Breast epithelium (tissue), 4 donors: ENCODE results near the gene USP3. TPM values are rescaled to one million over a fixed set of nuclear protein-coding genes. Genes with fewer than 3 reads are reported as not detected.

Experiments used
- DNase-seq, 2 donors: peaks; one replicate each; pipeline ENCODE4 v3.0.0-alpha.2; 2019; ENCODE audit warnings: low spot score in 2 of 2
- H3K27ac ChIP-seq, 2 donors: fragments of 200-600 bp; sonication (generic) in 1 of 2; one replicate each; pipeline ENCODE4 v1.5.1; 2016 to 2019; ENCODE audit warnings: mild to moderate bottlenecking in 1 of 2
- H3K27me3 ChIP-seq, 2 donors: fragments of 200-600 bp; sonication (generic) in 1 of 2; one replicate each; pipeline versions ENCODE4 v1.5.1 to v1.6.0; 2017 to 2019; ENCODE audit warnings: control low read depth in 1 of 2, mild to moderate bottlenecking in 1 of 2
- H3K36me3 ChIP-seq: fragments of 200-600 bp; one replicate; pipeline ENCODE4 v1.5.1; 2019
- H3K4me1 ChIP-seq, 2 donors: fragments of 200-600 bp; sonication (generic); one replicate each; pipeline ENCODE4 v1.5.1; 2016 to 2019; ENCODE audit warnings: control low read depth in 1 of 2
- H3K4me3 ChIP-seq, 3 donors: fragments of 200-600 bp; sonication (generic); 1 replicate in 2 of 3; 2 replicates in 1 of 3; pipeline ENCODE4 v1.5.1; 2016 to 2019; ENCODE audit warnings: mild to moderate bottlenecking in 3 of 3, moderate library complexity in 2 of 3
- H3K9me3 ChIP-seq, 2 donors: fragments of 200-600 bp; sonication (generic) in 1 of 2; one replicate each; pipeline ENCODE4 v1.5.1; 2016 to 2019; ENCODE audit warnings: control low read depth in 1 of 2
- POLR2A ChIP-seq: fragments of 450-650 bp; IDR thresholded peaks from one replicate; pipeline ENCODE4 v1.6.1; 2016; ENCODE audit warnings: antibody characterized with exemption, mild to moderate bottlenecking, moderate library complexity
- POLR2AphosphoS5 ChIP-seq, 3 donors: sonication (generic); formaldehyde crosslinking; IDR thresholded peaks; one replicate each; pipeline ENCODE4 v1.6.1; 2017; ENCODE audit warnings: antibody characterized with exemption in 3 of 3
- intact Hi-C: fragments of 100-400 bp; cut with DNase I; formaldehyde crosslinking; loops from one replicate; pipeline ENCODE4 v1.15.1; 2023; ENCODE audit warnings: low total_unique reads
- total RNA-seq, 3 donors: library from RNA; depleted of rRNA; stranded (reverse); fragments of >200 nt; gene quantifications; one replicate each; pipeline ENCODE4 v1.1.0, GENCODE V29; 2016
- TF ChIP-seq, protein P1 (sequence below), 3 donors: fragments of 450-650 bp; IDR thresholded peaks; one replicate each; pipeline ENCODE4 v1.5.1; 2016 to 2017; ENCODE audit warnings: antibody characterized with exemption in 3 of 3, mild to moderate bottlenecking in 3 of 3, moderate library complexity in 3 of 3

Gene USP3
- total RNA-seq, 3 donors from 2014 or later, result 70.4 to 88.7 (median 76.7) TPM

DNA sequence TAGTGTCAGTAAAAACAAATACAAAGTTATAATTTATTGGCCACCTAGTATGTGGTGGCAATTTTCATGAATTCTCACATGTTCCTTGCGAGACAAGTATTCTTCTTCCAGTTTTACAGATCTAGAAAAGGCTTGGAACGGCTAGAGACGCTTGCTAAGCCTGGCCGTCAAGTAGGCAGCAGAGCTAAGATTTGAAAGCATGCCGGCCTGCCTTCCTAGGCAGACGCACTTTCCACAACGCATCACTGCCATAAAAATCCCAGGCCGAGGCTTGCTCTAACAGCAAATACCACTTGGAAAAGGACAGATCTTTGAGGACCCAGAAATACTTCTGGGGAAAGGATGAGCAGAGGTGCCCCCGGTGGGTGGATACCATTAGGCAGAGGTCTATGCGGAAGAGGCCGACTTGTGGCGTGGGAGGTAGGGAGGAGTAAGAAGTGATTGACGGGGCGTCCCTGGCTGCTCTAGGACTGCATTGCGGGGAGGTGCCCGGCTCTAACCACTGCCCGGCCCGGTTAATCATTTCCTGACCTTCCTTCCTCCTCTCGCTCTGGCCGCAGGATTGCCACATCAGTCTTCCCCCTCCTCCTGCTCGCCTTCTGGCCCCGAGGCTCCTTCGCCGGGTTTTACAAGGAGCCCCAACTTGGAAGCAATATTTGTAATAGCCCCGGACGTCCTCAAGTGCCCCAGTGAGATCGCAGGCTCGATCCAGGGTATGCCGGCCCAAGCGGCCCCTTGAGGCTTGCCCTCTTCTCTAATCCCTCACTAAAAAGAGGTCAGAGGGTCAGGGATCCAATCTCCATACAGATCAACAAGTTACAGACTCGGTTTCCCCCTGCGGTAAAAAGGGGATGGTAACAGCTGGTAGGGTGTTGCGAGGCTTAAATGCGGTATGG lies 1.3 kb upstream of the USP3 start:
- Histone ChIP-seq H3K4me3 (peak overlapping the region; percentile 83 to 93 (median 86)), H3K9me3 (no peaks in the 10 kb centered on the region), H3K27me3 (no peaks in the 10 kb centered on the region), H3K27ac (peak overlapping the region; percentile 92 to 98), H3K36me3 (no peaks in the 10 kb centered on the region), H3K4me1 (peaks cover 3 to 33% of the 10 kb centered on the region in 2 donors)
- intact Hi-C loops, result no loop called here
- peak in 2 of 3 donors; percentile 81 to 90 for TF ChIP-seq POLR2AphosphoS5 (IDR thresholded peaks at IDR 0.05)
- TF ChIP-seq POLR2A, result peak; percentile 47
- TF ChIP-seq, protein P1, sequence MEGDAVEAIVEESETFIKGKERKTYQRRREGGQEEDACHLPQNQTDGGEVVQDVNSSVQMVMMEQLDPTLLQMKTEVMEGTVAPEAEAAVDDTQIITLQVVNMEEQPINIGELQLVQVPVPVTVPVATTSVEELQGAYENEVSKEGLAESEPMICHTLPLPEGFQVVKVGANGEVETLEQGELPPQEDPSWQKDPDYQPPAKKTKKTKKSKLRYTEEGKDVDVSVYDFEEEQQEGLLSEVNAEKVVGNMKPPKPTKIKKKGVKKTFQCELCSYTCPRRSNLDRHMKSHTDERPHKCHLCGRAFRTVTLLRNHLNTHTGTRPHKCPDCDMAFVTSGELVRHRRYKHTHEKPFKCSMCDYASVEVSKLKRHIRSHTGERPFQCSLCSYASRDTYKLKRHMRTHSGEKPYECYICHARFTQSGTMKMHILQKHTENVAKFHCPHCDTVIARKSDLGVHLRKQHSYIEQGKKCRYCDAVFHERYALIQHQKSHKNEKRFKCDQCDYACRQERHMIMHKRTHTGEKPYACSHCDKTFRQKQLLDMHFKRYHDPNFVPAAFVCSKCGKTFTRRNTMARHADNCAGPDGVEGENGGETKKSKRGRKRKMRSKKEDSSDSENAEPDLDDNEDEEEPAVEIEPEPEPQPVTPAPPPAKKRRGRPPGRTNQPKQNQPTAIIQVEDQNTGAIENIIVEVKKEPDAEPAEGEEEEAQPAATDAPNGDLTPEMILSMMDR (IDR thresholded peaks at IDR 0.05), result no peak
- peak; percentile 86 to 88 for DNase-seq

DNA sequence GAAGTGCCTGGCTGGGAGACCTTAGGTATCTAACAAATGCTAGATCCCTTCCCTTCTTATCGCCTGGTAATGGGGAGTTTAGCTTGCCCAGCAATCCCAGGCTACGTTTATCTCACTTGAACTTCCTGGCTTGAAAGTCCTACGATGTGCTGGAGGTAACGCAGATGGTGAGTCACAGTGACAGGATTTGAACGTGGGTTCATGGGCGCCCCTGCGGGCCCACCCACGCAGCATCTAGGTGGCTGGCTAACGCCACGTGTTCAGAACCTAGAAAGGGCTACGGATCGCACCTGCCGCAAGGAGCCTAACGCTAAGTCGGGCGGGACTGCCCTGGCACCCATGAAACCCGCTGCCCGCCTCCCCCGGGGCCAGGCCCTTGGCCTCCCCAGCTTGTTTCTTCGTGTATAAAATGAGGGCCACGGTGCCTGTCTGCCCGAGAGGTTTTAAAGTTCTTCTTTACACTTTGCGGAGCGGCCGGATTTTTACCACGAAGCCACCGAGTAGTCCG lies 600 bp upstream of the USP3 start:
- H3K27me3 ChIP-seq, result no peaks in the 10 kb centered on the region
- intact Hi-C loops, result no loop called here
- H3K27ac ChIP-seq, result peak overlapping the region; percentile 92 to 98
- peak in 1 of 2 donors; percentile 70 for DNase-seq
- H3K36me3 ChIP-seq, result no peaks in the 10 kb centered on the region
- peak overlapping the region; percentile 83 to 93 (median 86) for H3K4me3 ChIP-seq
- TF ChIP-seq POLR2AphosphoS5 (IDR thresholded peaks at IDR 0.05) (no peak), POLR2A (no peak)
- TF ChIP-seq, protein P1 (IDR thresholded peaks at IDR 0.05), result no peak
- peaks cover 3 to 33% of the 10 kb centered on the region in 2 donors for H3K4me1 ChIP-seq
- no peaks in the 10 kb centered on the region for H3K9me3 ChIP-seq

DNA sequence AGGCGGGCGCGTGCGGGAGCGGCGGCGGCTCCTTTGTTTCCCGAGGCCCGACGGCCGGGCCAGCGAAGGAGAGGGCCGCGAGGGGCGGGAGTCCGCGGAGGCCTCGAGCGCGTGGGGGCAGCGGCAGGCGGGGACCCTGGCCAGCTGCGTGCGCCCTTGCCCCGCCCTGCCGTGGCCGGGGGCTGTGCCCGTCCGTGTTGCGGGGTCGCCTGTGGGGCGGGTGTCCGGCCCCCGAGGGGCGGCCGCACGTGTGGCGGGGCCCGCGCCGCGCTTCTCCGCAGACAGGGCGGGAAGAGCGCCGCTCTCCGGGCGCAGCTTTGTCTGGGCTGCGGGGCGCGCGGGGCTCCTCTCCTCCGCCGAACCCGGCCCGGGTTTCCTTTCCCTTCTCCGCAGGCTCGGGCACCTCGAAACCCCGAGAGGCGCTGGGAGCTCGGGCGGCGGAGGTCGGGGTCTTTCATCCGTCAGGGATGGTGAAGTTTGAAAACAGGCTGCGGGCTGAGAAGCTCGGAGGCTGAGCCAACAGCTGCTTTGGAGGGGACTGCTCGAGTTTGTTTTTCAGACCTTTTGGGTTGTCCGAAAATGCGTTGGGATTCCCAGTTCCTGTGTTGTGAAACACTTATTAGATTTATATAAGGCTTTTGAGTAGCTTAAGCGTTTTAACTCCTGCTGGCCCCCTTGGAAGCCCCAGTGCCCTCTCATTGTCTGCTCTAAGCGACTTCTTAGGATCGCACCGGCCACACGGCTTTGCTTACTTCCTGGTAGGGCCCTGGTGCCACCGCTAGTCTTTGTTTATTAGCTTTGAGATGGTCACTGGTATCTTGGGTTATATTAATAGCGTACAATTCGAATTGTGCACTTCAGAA lies 817 bp downstream of the USP3 start:
- Histone ChIP-seq H3K4me3 (peak overlapping the region; percentile 83 to 93 (median 86)), H3K27ac (peak overlapping the region; percentile 92 to 98), H3K9me3 (no peaks in the 10 kb centered on the region), H3K27me3 (no peaks in the 10 kb centered on the region), H3K36me3 (no peaks in the 10 kb centered on the region), H3K4me1 (peaks cover 3 to 38% of the 10 kb centered on the region in 2 donors)
- intact Hi-C loops, result no loop called here
- peak; percentile 54 to 68 for DNase-seq
- TF ChIP-seq POLR2AphosphoS5 (IDR thresholded peaks at IDR 0.05) (peak; percentile 36 to 46 (median 46)), POLR2A (no peak)
- TF ChIP-seq, protein P1 (IDR thresholded peaks at IDR 0.05), result peak; percentile 37 to 59 (median 39)

DNA sequence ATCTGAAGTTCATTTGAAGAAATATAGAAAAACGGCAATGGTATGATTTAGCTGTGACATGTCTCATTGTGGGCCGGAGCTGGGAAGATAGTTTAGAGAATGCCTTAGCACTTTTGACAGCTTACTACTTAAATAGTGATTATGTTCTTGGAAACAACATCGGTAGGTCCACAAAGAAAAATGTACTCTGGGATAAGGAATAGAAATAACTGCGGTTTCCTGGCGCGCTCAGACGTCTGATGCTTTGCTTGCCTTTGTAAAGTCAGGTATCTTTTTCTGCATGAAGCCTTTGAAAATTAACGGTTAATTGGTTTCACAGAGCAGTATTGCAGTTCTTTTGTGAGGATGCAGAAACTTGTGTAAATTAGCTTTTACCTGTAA lies 1.4 kb downstream of the USP3 start:
- intact Hi-C loops, result no loop called here
- H3K4me1 ChIP-seq, result peaks cover 3 to 41% of the 10 kb centered on the region in 2 donors

More for the DNA sequence above, 1.4 kb downstream of the USP3 start:
- Histone ChIP-seq H3K36me3 (no peaks in the 10 kb centered on the region), H3K9me3 (no peaks in the 10 kb centered on the region), H3K27ac (peak overlapping the region; percentile 92 to 98), H3K4me3 (peak overlapping the region; percentile 83 to 93 (median 86)), H3K27me3 (no peaks in the 10 kb centered on the region)
- DNase-seq, result no peak
- TF ChIP-seq, protein P1 (IDR thresholded peaks at IDR 0.05), result peak in 1 of 3 donors; percentile 4
- TF ChIP-seq POLR2A (no peak), POLR2AphosphoS5 (IDR thresholded peaks at IDR 0.05) (no peak)
